Chondrocyte (in vitro differentiated cells): ENCODE data around the gene CSTPP1. TPM values are rescaled to one million over a fixed set of nuclear protein-coding genes. Genes with fewer than 3 reads are reported as not detected.

Source experiments
- DNase-seq: peaks from one replicate; pipeline ENCODE4 v3.0.0; 2021; ENCODE audit warnings: mixed read lengths, low spot score
- H3K27ac Mint-ChIP-seq: one replicate; pipeline ENCODE4 v1.8.0; 2021; ENCODE audit warnings: mild to moderate bottlenecking, moderate library complexity, mixed read lengths; ENCODE audit not compliant: unreplicated experiment
- H3K27me3 Mint-ChIP-seq: 2 replicates; pipeline ENCODE4 v1.8.0; 2021; ENCODE audit warnings: low read depth, mixed read lengths
- H3K36me3 Mint-ChIP-seq: 2 replicates; pipeline ENCODE4 v1.8.0; 2021; ENCODE audit warnings: low read depth, mixed read lengths
- H3K4me1 Mint-ChIP-seq: 2 replicates; pipeline ENCODE4 v1.8.0; 2021; ENCODE audit warnings: low read depth, mild to moderate bottlenecking, mixed read lengths
- H3K4me3 Mint-ChIP-seq: one replicate; pipeline ENCODE4 v1.8.0; 2021; ENCODE audit warnings: mild to moderate bottlenecking, moderate library complexity, mixed read lengths; ENCODE audit not compliant: unreplicated experiment
- H3K9me3 Mint-ChIP-seq: 2 replicates; pipeline ENCODE4 v1.8.0; 2021; ENCODE audit warnings: low read depth, mixed read lengths
- CTCF ChIP-seq: fragments of 200-600 bp; sonication (generic); IDR thresholded peaks from 2 replicates; pipeline ENCODE4 v1.5.0; 2021; ENCODE audit warnings: antibody characterized with exemption, mild to moderate bottlenecking, moderate library complexity
- total RNA-seq: library from RNA; stranded (reverse); gene quantifications from 3 replicates; pipeline ENCODE4 v1.2.1, GENCODE V29; 2021

The CSTPP1 gene
- total RNA-seq, 1 donor from 2014 or later: 19.6 TPM

GRCh38 chr11:46912526-46913150 is 23.9 kb upstream of the CSTPP1 start:
- no peak for DNase-seq
- TF ChIP-seq CTCF: no peak
- H3K4me3 Mint-ChIP-seq: peak overlapping the region; percentile 54
- H3K27ac Mint-ChIP-seq: no peak overlapping the region
- no peaks in the 10 kb centered on the region for H3K36me3 Mint-ChIP-seq
- peaks cover 46% of the 10 kb centered on the region for H3K4me1 Mint-ChIP-seq
- H3K27me3 Mint-ChIP-seq: no peaks in the 10 kb centered on the region
- H3K9me3 Mint-ChIP-seq: no peaks in the 10 kb centered on the region

GRCh38 chr11:46913484-46913883 is 23.1 kb upstream of the CSTPP1 start:
- no peak for TF ChIP-seq CTCF
- DNase-seq: no peak
- H3K36me3 Mint-ChIP-seq: no peaks in the 10 kb centered on the region
- peaks cover 48% of the 10 kb centered on the region for H3K4me1 Mint-ChIP-seq
- H3K9me3 Mint-ChIP-seq: no peaks in the 10 kb centered on the region
- H3K4me3 Mint-ChIP-seq: no peak overlapping the region
- no peaks in the 10 kb centered on the region for H3K27me3 Mint-ChIP-seq
- no peak overlapping the region for H3K27ac Mint-ChIP-seq

- TF ChIP-seq CTCF: no peak
- no peaks in the 10 kb centered on the region for H3K36me3 Mint-ChIP-seq
- no peak overlapping the region for H3K4me3 Mint-ChIP-seq
- no peak for DNase-seq
- no peaks in the 10 kb centered on the region for H3K9me3 Mint-ChIP-seq
- H3K27me3 Mint-ChIP-seq: no peaks in the 10 kb centered on the region
- H3K4me1 Mint-ChIP-seq: peaks cover 56% of the 10 kb centered on the region
- H3K27ac Mint-ChIP-seq: peak overlapping the region; percentile 17
Observed at GRCh38 chr11:46914363-46914762, 22.2 kb upstream of the CSTPP1 start.

GRCh38 chr11:46914910-46915309 is 21.7 kb upstream of the CSTPP1 start:
- peak overlapping the region; percentile 19 for H3K27ac Mint-ChIP-seq
- no peak for DNase-seq
- no peak for TF ChIP-seq CTCF
- H3K4me1 Mint-ChIP-seq: peaks cover 61% of the 10 kb centered on the region
- no peaks in the 10 kb centered on the region for H3K27me3 Mint-ChIP-seq
- no peak overlapping the region for H3K4me3 Mint-ChIP-seq
- H3K9me3 Mint-ChIP-seq: no peaks in the 10 kb centered on the region
- no peaks in the 10 kb centered on the region for H3K36me3 Mint-ChIP-seq

- peaks cover 76% of the 10 kb centered on the region for H3K4me1 Mint-ChIP-seq
- peak overlapping the region; percentile 80 for H3K4me3 Mint-ChIP-seq
- H3K36me3 Mint-ChIP-seq: no peaks in the 10 kb centered on the region
- no peak for DNase-seq
- TF ChIP-seq CTCF: peak; percentile 72
- H3K27ac Mint-ChIP-seq: peak overlapping the region; percentile 85
- no peaks in the 10 kb centered on the region for H3K27me3 Mint-ChIP-seq
- H3K9me3 Mint-ChIP-seq: no peaks in the 10 kb centered on the region
Observed at GRCh38 chr11:46916286-46917108, 20.1 kb upstream of the CSTPP1 start.
